ENCODE results near the gene MAPK7.

MAPK7 gene

GRCh38 chr17:19424934-19425868, 46.9 kb downstream of the MAPK7 start:
- no peak for DNase-seq

GRCh38 chr17:19426631-19427030, 48.3 kb downstream of the MAPK7 start:
- no peak for DNase-seq

DNA sequence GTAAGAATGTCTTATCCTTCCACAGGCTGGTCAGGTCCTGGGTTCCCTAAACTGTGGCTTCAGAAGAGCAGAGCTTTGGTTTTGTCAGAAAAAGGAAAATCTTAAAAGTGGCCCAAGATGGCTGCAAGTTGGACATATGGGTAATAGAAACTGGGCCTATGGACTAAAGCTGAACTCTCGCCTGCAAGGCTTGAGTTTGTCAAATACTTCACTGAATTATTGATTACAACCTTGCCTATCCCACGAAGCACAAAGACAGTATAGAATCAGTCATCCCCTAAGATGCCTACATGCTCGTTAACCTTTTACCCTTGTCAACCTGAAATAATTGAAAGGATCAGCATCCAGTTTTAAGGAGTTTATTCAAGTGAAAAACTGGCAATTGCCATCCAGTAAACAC, 53.4 kb downstream of the MAPK7 start:
- DNase-seq: no peak
